Measurements from ENCODE around the gene TMEM128. TPM values are rescaled to one million over a fixed set of nuclear protein-coding genes. Genes with fewer than 3 reads are reported as not detected.
"Not testable (repeated sequence)": the region's sequence is repeated elsewhere in the genome, so short reads cannot be mapped to it uniquely, and the experiment has no call there.

Gene TMEM128
- total RNA-seq, 1 donor from 2014 or later: 15.5 TPM

DNA sequence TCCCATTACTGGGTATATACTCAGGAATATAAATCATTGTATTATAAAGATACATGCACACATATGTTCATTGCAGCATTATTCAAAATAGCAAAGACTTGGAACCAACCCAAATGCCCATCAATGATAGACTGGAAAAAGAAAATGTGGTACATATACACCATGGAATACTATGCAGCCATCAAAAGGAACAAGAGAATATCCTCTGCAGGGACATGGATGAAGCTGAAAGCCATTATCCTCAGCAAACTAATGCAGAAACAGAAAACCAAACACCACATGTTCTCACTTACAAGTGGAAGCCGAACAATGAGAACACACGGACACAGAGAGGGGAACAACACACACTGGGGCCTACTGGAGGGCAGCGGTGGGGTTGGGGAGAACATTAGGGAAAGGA is 9.7 kb upstream of the TMEM128 start:
- intact Hi-C loops (cut with micrococcal nuclease): loop anchor here (10.0 kb wide), 1 partner anchor 1567 kb away; no protein-coding TSS in a partner anchor

DNA sequence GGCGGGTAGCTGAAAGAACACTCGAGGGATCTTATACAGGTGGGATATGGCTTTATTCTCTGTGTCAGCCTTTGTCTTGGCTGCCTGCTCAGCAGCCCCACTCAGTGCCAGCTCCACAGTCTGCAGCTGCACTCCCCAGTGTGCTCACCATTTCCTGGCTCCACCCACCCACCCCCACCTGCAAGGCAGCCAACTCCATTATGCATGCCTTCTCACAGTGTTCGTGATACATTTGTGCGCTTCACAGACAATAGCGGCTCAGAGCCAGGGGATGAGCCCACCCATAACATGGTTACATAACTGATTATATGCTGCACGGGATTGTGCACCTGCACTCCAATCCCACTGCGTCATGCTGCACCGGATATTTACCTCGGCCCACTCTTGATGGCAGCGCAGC is 8.8 kb upstream of the TMEM128 start:
- intact Hi-C loops (cut with micrococcal nuclease): loop anchor here (10.0 kb wide), 1 partner anchor 1568 kb away; no protein-coding TSS in a partner anchor

DNA sequence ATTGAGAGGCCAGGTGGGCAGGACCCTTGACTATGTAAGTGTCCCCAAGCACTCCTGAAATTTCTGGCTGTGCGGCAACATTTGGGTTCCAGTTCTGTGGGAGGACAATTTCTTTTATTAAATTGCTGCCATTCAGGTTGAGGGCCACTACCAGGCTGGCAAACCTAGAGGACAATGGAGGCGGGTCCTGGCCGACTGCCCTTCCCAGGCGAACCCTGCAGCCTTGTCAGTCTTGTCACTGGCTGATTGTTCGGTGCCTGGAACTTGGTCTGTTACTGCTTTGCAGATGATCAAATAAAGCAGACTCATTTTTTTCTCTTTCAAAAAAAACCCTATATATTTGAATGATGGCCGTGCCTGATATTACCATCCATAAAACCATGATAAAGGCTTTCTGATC is 6.6 kb upstream of the TMEM128 start:
- intact Hi-C loops (cut with micrococcal nuclease): loop anchor here (10.0 kb wide), 1 partner anchor 1570 kb away; no protein-coding TSS in a partner anchor

DNA sequence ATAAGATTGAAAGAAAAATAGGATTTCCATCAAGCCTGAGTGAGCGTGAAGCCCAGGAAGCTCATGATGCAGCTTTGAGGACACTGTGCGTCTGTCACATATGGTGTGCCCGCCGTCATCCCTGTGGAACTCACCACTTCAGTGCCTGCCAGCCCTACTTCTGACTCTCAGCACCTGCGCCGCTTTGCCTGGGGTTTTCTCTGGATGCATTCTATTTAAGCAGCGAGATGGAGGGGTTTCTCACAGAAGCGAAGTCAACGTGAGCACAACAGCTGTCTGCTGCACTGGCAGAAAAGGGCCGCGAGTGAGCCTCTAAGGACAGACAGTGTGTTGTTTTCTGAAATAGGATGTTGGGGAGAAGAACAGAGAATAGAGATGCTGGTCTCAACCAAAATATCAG is 6.2 kb upstream of the TMEM128 start:
- intact Hi-C loops (cut with micrococcal nuclease): loop anchor here (10.0 kb wide), 1 partner anchor 1571 kb away; no protein-coding TSS in a partner anchor

DNA sequence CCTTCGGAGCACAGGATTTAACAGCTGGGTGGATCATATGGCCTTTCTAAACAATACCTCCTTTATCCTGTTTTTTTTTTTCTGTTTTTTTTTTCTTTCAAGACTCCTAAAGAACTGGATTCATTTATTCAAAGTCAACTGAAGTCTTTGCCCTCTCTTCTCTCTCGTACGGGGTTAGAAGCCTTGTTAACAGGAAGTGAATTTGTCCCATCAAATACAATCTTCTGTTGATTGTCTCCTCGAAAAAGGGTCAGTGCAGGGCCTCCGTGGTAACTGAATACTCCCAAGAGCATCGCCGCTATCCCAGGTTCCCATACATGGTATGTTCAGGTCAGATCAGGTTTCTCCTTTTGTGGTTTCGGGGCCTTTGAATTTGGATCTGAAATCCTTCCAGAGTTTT is 1.8 kb upstream of the TMEM128 start:
- intact Hi-C loops (cut with micrococcal nuclease): loop anchor here (5.0 to 10.0 kb wide), 2 partner anchors 1178 to 1575 kb away; partner anchors contain the start of genes HTT and HTT-AS

DNA sequence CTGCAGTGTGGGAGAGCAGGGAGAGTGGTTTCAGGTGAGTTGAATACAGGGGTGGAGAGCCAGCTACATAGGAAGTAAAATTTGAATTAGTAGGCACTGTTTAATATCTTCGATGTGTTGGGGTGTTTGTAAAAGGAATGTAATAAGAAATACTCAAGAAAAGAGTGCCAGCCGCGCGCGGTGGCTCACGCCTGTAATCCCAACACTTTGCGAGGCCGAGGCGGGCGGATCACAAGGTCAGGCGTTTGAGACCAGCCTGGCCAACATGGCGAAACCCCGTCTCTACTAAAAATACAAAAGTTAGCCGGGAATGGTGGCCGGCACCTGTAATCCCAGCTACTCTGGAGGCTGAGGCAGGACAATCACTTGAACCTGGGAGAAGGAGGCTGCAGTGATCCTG is 1.3 kb upstream of the TMEM128 start:
- intact Hi-C loops (cut with micrococcal nuclease): loop anchor here (5.0 kb wide), 1 partner anchor 1177 kb away; the partner anchor contains the start of genes HTT and HTT-AS

DNA sequence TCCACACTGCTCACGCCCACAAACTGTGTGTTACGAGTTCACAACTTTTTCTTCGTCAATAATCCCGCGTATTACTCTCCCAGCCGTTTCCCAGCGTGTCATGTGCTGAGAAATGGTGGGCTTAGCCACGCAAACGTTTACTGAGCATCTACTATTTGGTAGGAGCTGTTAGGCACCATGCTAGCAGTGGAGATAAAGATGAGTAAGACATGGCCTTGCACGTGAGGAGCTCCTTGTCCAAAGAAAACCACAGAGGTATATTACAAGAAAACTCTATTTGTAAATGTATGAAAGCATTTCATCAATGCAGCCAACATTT is 821 bp upstream of the TMEM128 start:
- intact Hi-C loops (cut with micrococcal nuclease): loop anchor here (1.0 to 5.0 kb wide), 4 partner anchors 41 to 1177 kb away; partner anchors contain the start of genes HTT, HTT-AS, LYAR and STX18

DNA sequence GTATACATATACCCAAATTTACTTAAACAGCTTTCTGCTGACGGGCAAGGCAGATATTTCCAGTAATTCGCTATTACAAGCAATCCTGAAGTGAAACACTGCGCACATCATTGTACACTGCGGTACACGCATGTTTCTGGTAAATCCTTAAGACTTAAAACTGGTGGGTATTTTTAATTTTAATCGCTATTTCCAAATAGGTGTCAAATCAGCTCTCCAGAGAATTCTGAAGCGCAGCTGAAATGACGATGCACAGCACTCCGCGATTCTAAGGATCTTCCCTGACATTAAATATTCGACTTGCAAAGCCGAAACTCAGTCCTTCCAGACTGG is 361 bp downstream of the TMEM128 start:
- intact Hi-C loops (cut with micrococcal nuclease): loop anchor here (1.0 to 5.0 kb wide), 4 partner anchors 43 to 1175 kb away; partner anchors contain the start of genes HTT, HTT-AS, LYAR and STX18

DNA sequence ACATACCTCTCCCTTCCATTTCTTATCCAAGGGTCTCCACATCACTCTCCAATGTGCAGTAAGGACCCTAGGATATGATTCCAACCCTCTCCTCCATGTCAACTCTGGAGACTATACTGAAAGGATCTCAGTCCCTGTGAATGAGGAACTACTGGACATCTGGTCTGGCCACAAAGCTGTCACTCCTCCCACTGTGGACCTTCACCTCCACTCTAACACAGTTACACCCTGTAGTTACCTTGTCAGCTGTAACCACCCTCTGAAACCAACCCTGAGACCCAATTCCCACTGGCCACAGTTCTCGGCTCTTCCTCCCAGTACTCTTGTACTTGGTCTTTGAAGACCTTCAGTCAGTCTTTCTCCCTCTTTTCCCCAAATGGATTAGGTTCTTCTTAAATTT is 2.9 kb downstream of the TMEM128 start:
- intact Hi-C loops (cut with micrococcal nuclease): loop anchor here (5.0 kb wide), 1 partner anchor 1173 kb away; the partner anchor contains the start of genes HTT and HTT-AS

DNA sequence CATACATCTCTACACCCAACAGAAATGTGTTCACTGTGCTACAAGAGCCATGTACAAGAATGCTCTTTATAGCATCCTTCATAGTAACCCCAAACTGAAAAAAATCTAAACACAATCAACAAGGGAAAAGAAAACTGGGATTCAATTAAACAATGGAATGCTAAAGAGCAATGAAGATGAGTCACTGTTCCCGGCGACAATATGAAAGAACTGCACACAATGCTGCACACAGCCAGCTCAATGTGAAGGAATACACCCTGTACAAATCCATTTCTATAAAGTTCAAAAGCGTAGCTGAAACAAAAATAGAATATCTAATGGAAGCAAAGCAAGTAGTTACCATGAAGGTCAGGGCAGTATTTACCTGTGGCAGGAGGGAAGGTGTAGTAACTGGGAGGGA is 8.5 kb downstream of the TMEM128 start:
- intact Hi-C loops (cut with micrococcal nuclease): not testable (repeated sequence)

DNA sequence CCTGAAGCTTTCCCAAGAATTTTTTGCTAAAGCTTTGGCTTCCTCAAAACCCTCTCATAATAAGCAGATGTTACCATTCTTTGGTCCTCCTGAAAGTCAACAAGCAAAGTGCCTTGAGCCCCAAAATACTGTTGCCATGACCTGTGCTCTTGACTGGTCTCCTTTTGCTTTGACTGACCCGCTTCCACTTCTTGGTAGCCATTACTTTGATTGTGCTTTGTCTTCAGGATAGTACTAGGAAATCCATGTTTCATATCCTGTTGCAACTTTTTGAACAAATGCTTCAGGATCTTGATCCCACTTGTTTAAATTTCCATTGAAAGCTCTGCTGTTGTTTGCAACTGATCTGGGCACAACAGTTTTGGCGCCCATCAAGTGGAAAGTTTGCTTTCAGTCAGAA is 14.4 kb downstream of the TMEM128 start:
- intact Hi-C loops (cut with micrococcal nuclease): no loop called here

DNA sequence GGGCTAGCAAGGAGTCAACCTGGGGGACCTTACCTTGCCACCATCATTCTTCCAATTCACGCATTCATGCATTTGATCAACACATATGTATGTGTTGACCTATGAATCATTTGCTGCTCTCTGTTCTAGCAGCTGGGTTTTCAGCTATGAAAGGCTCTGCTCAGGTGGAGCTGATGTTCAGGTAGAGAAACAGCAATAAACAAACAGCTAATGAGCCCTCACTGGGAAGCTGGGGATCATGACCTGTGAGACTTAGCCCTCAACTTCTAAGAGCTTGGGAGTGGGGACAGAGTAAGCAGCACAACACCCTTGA is 19.7 kb downstream of the TMEM128 start:
- intact Hi-C loops (cut with micrococcal nuclease): no loop called here

DNA sequence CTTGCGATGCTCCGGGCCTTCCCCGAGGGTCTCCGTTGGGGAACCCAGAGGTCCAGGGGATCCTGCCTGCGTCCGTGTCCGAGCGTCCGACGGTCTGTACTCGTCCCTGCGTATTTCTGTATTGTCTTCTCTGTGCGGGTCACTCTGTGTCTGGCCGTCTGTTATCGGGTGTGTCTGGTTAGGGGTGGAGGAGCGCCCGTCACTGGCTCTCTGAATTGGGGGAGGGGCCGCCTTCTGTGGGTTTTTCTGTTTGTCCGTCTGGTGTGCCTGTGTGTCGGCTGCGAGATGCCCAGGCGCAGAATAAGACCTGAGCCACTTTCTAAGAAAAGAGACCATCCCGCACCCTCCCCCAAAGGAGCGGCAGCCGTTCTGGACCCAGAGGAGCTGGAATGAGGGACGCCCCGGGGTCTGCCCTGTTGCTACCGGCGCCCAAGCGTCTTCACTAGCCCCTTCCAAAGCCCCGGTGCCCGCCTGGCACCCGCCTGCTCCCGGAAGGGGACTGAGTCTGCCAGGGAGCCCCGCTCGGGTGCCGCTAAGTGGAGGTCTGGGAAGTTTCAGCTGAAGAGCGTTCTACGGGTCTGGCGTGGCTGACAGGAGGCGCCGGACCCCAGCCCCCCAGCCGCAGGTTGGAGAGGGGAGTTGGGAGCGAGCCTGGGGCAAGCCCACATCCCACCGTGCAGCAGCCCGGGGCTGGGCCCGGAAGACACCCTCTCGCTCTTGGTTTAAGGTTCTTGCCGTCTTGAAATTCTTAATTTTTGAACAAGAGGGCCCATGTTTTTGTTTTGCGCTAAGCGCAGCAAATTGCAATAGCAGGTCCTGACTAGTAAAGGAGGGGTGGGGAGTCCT is 20.3 kb downstream of the TMEM128 start:
- intact Hi-C loops (cut with micrococcal nuclease): no loop called here

DNA sequence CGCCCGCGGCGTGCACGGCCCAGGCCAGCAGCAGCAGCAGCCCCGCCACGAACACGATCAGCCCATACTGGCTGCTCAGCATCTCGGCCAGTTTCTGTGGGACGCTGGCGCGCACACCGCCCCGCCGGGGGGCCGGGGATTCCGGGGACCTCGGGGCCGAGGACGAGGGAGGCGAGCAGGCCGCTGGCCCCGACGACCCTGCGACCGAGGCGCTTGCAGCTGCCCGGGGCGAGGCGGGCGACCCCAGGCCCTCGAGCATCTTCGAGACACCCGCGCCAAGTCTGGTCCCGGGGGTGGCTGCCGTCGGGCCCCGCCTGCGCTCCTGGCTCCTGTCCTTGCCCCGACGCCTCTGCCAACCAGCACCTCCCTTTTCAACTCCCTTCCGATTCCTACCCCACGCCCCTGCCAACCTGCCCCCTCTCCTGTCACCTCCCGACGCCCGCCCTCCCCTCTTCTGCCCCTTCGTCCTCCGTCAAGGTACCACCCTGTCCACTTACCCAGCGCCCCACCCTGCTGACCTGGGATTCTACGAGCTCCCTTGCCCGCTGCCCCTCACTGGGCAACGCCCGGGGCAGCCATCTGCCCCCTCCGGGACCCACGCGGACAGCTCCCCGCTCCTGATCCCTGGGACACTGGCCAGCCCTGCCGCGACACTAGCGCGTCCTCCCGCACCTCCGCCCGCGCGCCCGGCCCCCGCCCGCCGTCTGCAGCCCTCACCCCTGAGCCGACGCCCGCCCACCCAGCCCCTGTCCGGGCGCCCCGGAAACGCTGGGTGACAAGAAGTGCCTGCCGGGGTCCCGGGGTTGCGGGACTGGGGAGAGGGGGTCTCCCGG is 21.2 kb downstream of the TMEM128 start, which contains the start of gene OTOP1:
Gene OTOP1, minus strand, starts transcription at position 324 of the 833 bp plus-strand sequence. Its CDS starts 65 bp downstream, at position 259.
- intact Hi-C loops (cut with micrococcal nuclease): no loop called here

DNA sequence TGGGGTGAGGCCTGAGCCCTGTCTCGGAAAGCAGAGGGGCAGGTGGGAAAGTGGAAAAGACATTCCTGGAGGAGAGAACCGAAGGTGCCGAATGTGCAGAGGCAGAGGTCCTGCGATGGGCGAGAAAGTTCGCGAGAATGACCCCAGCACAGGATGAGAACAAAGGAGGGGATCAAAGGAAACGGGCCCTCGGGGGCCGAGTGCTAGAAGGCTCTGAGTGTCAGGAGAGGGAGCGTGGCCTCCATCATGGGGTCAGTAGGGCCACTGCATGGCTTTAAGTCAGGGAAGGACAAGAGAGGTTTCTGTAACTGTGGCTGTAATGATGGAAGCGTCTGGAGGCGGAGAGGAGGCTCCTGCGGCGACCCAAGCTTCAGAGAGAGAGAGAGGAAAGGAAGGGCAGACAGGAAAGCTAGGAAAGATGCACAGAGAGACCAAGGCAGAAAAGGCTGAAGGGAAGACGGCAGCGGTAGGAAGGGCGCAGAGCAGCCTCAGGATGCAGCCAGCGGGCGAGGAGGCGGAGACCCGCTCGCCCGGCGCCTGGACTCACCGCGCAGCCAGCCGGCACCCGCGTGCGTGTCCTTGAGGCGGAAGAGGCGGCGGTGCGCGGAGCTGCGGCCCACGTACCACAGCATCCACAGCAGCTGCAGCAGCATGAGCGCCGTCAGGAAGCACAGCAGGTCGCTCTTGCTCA is 22.0 kb downstream of the TMEM128 start:
- intact Hi-C loops (cut with micrococcal nuclease): no loop called here

DNA sequence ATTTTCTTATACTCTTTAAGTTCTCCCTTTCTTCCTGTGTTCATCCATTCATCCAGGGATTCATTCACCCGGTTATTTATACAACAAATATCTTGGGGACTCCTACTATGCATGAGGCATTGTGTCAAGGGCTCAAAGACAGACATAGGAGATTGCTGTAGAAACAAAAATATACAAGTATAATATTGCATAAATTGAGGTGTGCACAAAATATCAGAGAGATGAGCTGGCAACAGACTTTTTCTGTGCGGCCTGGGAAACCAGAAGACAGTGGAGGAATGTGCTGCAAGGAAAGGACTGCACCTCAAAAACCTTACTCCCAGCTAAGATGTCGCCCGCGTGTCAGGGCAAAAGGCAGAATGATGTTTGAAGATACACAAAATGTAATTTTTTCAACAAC is 30.9 kb downstream of the TMEM128 start:
- intact Hi-C loops (cut with micrococcal nuclease): no loop called here

DNA sequence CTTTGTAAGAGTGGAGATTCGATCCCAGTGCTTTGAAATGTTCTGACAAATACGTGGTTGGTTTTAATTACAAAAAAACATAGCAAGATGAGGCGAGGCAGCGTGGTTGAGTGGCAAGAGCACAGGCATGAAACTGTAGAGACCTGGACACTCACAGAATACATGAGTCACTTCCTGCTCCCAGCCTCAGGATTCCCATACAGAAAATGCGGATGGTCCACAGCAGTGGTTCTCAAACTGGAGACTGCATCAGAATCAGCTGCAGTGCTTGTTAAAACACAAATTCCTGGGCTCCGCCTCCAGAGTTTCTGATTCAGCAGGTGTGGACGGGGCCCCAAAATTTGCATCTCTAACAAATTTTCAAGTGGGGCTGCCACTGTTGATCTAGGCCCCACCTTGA is 31.4 kb downstream of the TMEM128 start:
- intact Hi-C loops (cut with micrococcal nuclease): no loop called here

DNA sequence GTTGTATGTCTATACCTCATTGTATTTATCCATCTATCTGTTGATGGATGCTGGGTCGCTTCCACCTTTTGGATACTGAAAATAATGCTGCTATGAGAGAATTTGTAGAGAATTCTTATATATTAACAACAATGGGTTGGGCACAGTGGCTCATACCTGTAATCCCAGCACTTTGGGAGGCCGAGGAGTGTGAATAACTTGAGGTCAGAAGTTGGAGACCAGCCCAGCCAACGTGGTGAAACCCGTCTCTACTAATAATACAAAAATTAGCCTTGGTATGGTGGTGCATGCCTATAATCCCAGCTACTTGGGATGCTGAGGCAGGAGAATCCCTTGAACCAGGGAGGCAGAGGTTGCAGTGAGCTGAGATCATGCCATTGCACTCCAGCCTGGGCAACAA is 34.3 kb downstream of the TMEM128 start:
- intact Hi-C loops (cut with micrococcal nuclease): not testable (repeated sequence)

DNA sequence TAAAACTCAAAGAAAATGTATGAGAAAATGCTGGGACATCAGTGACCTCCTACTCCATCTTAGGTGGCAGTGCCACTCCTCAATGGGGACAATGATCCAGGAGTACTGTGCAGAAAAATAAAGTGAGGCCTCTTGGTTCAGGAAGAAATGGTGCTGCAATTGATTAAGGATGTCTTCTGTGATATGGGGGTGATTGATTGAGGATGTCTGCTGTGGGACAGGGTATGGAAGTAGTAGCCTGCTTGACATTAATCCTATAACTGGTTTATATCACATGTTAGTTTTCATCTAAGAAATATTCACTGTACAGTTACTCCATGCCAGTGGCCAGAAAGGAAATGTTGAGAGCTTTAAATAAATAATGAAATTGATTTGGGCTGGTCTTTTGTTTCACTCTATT is 41.8 kb downstream of the TMEM128 start:
- intact Hi-C loops (cut with micrococcal nuclease): no loop called here

DNA sequence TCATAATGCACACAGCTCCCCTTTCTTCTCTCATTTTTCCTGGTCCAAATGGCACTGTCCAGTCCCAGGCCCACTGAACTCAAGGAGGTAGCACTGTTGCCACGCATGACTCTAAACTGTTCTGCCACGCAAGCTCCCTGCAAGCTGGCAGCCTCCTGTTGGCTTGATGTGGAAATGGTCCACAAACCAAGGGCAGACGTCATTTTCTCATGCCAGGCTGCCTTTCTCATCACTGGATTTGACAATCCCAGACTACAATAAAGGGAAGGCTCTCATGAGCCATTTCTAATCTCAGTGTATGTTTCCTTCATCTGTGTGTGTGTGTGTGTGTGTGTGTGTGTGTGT is 43.6 kb downstream of the TMEM128 start:
- intact Hi-C loops (cut with micrococcal nuclease): no loop called here

DNA sequence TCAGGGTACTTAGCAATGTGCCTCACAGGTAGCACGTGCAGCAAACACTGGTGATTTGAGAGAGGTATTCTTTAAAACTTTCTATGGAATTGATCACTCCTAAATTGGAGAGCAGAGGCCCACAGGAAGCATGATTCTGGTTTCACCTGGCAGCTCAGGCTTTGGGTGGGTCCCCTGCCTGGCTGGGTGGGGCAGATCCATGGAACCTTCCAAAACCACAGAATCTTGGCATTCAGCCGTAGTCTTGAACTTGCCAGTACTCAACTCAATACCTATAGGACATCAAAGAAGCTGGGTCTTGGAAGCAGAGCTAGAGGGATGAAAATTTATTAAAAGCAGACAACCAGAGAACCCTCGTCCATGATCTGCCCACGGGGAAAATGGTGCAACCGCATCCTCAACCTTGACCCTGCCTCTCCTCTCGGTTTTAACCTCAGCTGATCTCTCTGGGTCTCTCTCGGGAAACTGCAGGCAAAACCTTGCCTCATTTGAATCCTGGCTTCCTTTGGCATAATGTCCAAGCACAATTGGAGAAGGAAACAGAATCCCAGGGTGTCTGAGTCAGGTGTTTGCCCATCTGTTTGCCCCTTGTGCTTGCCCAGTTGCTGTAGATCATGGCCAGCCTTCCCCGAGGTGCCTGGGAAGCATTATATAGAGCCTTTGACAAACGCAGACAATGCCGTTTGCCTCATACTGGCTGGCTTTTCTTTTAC is 44.2 kb downstream of the TMEM128 start:
- intact Hi-C loops (cut with micrococcal nuclease): no loop called here

Measured in T-helper 1 cell treated with Interleukin-12 subunit alpha and Interleukin-12 subunit beta and Interleukin-4 antibody, amounts not matched to agents 30 ng/mL and 1 ng/mL, for 36 hours (primary cell).